GM19455 (cell line): ENCODE measurements around the gene FRAS1.
"Not testable (repeated sequence)": the region's sequence is repeated elsewhere in the genome, so short reads cannot be mapped to it uniquely, and the experiment has no call there.

Experiments
- ATAC-seq: cut with Tn5 transposase; IDR thresholded peaks from one replicate; pipeline ENCODE4 v1.9.1; 2021; ENCODE audit not compliant: unreplicated experiment

Gene FRAS1

GRCh38 chr4:78099058-78099457 lies 41.9 kb downstream of the FRAS1 start:
- no peak for ATAC-seq

DNA sequence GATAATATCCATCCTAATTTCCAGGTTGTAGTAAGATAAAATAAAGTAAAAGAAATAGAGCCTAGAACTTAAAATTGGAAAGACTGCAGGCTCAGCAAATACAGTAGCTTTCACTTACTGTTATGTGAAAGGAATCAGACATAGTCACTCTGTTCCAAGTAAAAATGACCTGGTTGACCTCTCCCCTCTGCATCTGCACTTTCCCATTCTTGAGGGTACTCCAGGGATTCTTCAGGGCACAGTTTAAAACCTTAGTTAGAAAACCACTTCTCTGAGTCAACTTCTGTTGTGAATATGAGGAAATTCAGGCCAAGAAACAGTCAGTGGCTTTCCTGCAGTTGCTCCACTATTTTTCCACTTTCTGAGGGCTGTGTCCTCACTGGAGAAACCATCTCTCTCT lies 42.9 kb downstream of the FRAS1 start:
- ATAC-seq, result no peak

DNA sequence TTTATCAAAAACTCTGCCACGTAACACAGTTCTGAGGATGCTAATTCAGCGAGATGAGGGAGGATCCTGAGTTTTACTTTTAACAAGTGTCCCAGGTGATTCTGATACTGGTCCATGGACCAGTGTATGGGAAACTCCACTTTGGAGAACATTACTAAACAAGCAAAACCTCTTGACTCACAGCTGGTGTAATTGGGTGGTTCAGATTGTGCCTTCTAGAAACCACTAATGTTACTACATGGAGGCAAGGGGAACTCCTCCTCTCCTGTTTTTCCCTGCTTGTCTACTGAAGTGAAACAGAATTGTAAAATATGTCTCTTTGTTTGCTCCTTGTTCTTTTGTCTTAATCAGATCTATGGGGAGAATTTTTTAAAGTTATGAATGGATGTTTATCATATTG lies 62.6 kb downstream of the FRAS1 start:
- no peak for ATAC-seq

DNA sequence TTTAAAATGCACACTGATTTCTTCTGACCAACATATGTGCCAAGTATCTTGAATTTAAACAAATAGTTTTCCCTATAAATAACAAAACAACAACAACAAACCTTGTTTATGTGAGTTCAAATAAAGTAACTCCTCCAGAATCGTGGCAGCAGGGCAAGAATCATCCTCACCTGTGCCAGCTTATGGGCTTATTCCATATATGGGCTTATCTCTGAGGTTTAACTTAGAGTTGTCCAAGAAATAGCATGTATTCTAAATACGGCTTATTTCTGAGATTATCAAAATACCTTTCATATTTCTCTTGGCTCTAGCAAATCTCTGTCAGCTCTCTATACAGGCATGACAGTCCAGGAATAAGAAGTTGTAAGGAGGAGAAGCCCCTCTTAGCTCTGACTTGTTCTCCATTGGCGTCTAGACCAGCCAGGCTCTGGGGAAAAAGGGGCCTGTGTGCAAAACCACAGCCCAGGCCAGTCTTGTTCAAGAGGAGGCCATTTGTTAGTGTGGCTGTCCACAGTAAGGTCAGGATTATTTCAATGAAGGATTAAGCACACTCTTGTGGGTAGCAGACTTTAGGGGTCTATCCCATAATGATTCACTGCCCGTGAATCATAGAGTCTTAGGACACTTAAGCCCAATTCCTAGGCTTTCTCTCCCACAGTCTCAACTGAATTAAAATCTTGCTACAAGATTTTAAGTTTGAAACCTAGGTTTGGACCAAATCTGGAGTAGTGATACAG lies 63.2 kb downstream of the FRAS1 start:
- no peak for ATAC-seq

DNA sequence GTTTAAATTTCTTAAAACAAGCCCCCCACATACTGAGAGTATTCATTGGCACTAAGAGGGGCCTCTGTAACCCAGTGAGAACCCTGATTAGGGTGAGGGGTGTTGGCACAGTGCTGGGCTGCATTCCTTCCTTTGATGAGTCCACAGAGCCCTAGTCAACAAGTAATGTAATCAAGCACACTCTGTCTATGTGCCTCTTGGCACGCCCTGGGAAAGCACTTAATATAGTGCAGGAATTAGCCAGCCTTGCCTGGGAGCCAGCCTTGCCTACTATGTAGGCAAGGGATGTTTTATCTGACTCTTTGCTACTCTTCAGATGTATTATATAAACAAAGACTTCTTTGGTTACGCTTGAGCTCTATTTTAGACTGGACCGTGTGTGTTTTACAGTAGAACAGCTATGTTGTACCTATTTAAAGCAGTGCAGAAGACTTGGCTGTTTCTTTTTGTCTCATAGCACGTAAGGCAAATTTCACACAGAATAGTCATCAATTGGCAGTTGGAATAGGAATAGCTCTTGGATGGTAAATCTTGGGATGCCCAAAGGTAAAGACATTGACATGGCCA lies 64.3 kb downstream of the FRAS1 start:
- no peak for ATAC-seq

GRCh38 chr4:78125834-78126331 lies 68.8 kb downstream of the FRAS1 start:
- not testable (repeated sequence) for ATAC-seq

- no peak for ATAC-seq
Observed at GRCh38 chr4:78129383-78130108, 72.4 kb downstream of the FRAS1 start.

DNA sequence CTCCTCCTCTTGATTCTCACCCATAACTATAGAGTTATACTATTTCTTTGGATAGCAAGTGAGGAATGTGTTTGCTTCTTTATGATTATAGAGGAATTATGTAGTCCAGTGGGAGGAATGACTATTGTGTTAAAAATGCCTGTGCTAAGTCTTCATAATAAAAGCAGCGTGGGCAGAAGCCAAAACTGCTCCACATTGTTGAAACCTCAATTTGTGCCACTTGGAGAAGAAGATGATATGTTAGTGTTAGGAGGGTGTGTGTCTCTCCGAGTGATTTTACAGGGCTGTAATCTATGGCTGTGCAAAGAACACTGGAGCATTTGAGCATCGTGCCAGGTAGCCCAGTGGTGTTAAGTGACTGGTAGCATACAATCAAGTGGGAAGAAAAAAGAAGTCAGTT lies 74.3 kb downstream of the FRAS1 start:
- ATAC-seq, result no peak

DNA sequence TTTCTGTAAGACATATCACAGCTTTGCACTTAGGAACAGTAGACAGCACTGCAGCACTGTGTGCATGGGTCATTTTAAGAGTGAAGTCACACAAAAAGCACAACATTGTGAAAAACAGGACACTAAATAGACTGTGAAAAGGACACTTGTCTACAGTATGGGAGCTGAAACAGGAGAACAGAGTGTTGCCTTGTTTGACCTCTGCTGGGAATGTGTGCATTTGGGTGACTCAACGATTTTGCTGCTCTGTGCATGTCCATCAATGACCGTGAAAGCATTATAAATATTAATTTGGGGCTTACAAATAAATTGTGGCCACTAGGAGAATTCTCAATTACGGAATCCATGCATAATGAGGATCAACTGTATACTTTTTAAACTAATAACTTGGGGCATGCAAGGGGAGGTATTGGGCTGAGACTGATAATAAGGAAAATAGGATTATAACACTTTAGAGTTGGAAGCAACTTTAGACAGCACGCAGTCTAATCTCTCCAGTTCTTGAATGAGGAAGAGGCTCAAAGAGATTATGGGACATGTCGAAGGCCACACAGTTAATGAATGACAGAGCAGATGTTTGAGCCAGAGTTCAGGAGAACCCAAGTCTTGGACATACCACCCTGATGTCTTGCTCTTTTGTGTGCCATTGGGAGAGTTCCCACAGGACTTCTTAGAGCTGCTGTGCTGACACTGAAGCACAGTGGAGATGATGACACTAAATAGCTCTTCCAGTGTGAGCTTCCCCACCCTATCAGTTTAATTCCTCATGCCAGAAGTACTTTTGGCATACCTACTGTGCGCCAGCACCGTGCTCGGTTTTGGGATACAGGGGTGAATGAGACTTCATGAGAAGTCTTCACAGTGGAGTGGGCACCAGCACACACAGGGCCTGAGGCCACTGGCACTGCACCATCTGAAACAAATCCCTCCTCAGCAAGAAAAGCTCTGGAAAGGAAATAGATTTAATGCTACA lies 79.3 kb downstream of the FRAS1 start:
- no peak for ATAC-seq

DNA sequence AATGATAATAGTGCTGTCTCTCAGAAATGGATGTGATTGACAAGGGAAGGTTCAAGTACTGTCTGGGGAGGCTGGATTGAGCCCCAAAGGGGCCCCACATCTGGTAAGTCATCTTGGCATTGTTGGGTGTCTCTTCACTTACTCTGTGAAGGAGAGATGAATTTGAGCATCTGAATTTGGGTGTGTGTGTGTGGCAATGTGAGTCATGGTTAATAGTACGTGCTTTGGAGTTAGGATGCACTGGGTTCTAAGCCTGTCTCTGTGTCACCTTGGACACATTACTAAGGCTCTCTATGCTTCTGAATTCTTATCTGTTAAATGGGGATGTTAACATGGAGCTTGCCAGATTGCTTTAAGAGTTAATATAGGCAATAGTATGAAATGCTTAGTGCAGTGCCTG lies 80.4 kb downstream of the FRAS1 start:
- no peak for ATAC-seq

DNA sequence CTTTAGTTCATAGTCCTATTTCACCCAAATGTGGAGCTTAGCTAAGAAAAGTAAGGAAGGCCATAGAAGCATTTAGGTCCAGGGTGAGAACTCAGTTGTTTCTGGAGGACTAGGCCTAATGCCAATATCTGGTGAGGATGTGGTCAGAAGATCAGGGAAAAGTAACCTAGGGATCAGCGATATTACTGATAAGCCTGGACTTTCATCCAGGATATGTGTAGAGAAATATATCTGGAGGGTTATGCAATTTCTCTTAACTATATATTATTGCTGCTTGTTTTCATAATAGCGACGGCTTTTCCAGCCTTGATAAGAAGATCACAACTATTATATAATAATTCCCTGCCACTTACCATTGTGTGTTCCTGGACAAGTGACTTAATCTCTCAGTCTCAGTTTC lies 81.1 kb downstream of the FRAS1 start:
- no peak for ATAC-seq

GRCh38 chr4:78143634-78144033 lies 86.5 kb downstream of the FRAS1 start:
- ATAC-seq, result no peak

DNA sequence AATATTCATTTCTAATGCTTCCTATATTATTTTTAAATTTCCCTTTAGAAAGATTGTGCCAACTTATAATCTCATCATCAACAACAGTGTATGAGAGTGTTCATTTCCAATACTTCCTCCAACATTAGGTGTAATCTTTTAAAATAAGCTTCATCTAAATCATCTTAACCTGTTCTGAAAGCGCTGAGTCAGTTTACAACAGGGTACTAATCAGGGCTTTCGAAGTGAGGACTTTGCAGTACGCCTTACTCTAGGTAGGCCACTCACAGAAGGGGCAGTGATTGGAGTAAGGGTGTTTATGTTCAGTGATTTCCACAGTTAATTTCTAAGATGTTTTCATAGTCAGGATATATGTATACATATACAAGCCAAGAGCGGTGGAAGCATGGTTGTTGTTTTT lies 87.9 kb downstream of the FRAS1 start:
- no peak for ATAC-seq

GRCh38 chr4:78145622-78146021 lies 88.5 kb downstream of the FRAS1 start:
- no peak for ATAC-seq

- ATAC-seq, result no peak
Observed at GRCh38 chr4:78149751-78150542, 92.8 kb downstream of the FRAS1 start.

GRCh38 chr4:78150543-78150864 lies 93.4 kb downstream of the FRAS1 start:
- ATAC-seq, result no peak

- no peak for ATAC-seq
Observed at GRCh38 chr4:78152795-78153194, 95.7 kb downstream of the FRAS1 start.

GRCh38 chr4:78154972-78155590 lies 98.0 kb downstream of the FRAS1 start:
- no peak for ATAC-seq

DNA sequence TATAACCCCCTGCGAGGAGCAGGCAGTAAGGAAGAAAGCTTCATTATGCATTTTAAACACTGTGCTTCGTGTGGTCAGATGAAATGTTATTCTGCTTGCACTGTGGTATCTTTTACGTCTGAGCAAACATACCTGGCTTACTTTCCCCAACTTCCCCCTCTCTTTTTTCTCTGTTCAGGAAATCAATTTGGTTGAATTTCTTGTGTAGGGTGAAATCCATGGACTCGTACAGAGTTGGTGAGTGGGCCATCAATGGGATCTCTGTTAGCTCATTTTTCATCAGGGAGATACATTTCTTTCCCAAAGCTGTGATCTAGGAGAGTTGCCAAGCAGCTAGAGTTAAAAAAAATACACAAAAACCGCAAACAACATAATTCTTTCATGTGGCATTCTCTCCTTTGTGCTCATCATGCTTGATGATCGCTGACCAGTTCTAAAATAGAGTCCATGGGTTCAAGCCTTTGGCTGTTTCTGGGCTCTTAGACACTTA lies 98.5 kb downstream of the FRAS1 start:
- no peak for ATAC-seq

DNA sequence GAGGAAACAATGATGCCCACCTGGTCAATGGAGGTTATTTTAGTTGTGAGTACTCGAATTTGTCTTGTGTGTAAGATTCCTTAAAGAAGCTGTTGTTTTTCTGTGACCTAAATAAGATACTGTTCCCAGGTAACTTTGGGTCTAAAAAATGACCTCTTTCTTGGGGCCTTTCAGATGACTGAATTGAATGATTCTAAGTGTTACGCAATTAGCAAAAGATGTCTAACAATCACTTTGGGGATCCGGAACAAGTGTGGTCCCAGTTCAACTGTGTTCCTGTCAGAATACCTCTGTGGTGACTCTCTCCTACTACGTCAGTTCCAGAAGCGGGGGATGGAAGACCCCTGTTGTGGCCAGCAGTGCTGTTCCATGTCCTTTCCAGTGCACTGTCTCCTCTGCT lies 99.4 kb downstream of the FRAS1 start:
- no peak for ATAC-seq
